WTC11 (cell line): ENCODE data around the gene EYA2.

Source experiments
- E2F4 ChIP-seq: sonication (generic); formaldehyde crosslinking; IDR thresholded peaks from 2 replicates; pipeline ENCODE4 v1.8.1; 2022; ENCODE audit warnings: low read depth, mild to moderate bottlenecking, moderate library complexity, missing genetic modification reagents, borderline replicate concordance
- ETV6 ChIP-seq: sonication (generic); formaldehyde crosslinking; IDR thresholded peaks from 2 replicates; pipeline ENCODE4 v1.8.1; 2022; ENCODE audit warnings: mild to moderate bottlenecking, missing genetic modification reagents
- FOXJ3 ChIP-seq: sonication (generic); formaldehyde crosslinking; IDR thresholded peaks from 2 replicates; pipeline ENCODE4 v1.9.0; 2021; ENCODE audit warnings: missing genetic modification reagents, mild to moderate bottlenecking, borderline replicate concordance
- JUN ChIP-seq: sonication (generic); formaldehyde crosslinking; IDR thresholded peaks from 2 replicates; pipeline ENCODE4 v1.8.0; 2023; ENCODE audit warnings: mild to moderate bottlenecking, missing genetic modification reagents
- NR2C2 ChIP-seq: sonication (generic); formaldehyde crosslinking; IDR thresholded peaks from 2 replicates; pipeline ENCODE4 v1.8.0; 2022; ENCODE audit warnings: mild to moderate bottlenecking, missing genetic modification reagents
- SOX15 ChIP-seq: fragments of 250-450 bp; sonication (Bioruptor Pico); IDR thresholded peaks from 2 replicates; pipeline ENCODE4 v1.9.0; 2021; ENCODE audit warnings: mild to moderate bottlenecking
- ZNF317 ChIP-seq: sonication (generic); formaldehyde crosslinking; IDR thresholded peaks from 2 replicates; pipeline ENCODE4 v1.8.1; 2023; ENCODE audit warnings: low read depth, mild to moderate bottlenecking, moderate library complexity, missing genetic modification reagents, borderline replicate concordance
- TF ChIP-seq, protein P1 (sequence below): sonication (generic); formaldehyde crosslinking; IDR thresholded peaks from 2 replicates; pipeline ENCODE4 v1.8.0; 2023; ENCODE audit warnings: missing genetic modification reagents, mild to moderate bottlenecking, borderline replicate concordance
- TF ChIP-seq, protein P2 (sequence below): fragments of 200-600 bp; IDR thresholded peaks from 2 replicates; pipeline ENCODE4 v1.8.0; 2022; ENCODE audit warnings: antibody characterized with exemption
- TF ChIP-seq, protein P3 (sequence below): sonication (generic); formaldehyde crosslinking; IDR thresholded peaks from 2 replicates; pipeline ENCODE4 v1.8.1; 2022; ENCODE audit warnings: low read depth, missing genetic modification reagents, borderline replicate concordance
- TF ChIP-seq, protein P4 (sequence below): sonication (generic); formaldehyde crosslinking; IDR thresholded peaks from 2 replicates; pipeline ENCODE4 v1.8.1; 2023; ENCODE audit warnings: mild to moderate bottlenecking, missing genetic modification reagents, moderate library complexity

GRCh38 chr20:47031821-47032220, 137.2 kb downstream of the EYA2 start:
- TF ChIP-seq, protein P1, sequence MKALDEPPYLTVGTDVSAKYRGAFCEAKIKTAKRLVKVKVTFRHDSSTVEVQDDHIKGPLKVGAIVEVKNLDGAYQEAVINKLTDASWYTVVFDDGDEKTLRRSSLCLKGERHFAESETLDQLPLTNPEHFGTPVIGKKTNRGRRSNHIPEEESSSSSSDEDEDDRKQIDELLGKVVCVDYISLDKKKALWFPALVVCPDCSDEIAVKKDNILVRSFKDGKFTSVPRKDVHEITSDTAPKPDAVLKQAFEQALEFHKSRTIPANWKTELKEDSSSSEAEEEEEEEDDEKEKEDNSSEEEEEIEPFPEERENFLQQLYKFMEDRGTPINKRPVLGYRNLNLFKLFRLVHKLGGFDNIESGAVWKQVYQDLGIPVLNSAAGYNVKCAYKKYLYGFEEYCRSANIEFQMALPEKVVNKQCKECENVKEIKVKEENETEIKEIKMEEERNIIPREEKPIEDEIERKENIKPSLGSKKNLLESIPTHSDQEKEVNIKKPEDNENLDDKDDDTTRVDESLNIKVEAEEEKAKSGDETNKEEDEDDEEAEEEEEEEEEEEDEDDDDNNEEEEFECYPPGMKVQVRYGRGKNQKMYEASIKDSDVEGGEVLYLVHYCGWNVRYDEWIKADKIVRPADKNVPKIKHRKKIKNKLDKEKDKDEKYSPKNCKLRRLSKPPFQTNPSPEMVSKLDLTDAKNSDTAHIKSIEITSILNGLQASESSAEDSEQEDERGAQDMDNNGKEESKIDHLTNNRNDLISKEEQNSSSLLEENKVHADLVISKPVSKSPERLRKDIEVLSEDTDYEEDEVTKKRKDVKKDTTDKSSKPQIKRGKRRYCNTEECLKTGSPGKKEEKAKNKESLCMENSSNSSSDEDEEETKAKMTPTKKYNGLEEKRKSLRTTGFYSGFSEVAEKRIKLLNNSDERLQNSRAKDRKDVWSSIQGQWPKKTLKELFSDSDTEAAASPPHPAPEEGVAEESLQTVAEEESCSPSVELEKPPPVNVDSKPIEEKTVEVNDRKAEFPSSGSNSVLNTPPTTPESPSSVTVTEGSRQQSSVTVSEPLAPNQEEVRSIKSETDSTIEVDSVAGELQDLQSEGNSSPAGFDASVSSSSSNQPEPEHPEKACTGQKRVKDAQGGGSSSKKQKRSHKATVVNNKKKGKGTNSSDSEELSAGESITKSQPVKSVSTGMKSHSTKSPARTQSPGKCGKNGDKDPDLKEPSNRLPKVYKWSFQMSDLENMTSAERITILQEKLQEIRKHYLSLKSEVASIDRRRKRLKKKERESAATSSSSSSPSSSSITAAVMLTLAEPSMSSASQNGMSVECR (CRISPR knock-in tag): no peak
- TF ChIP-seq SOX15: no peak
- TF ChIP-seq JUN (CRISPR knock-in tag): no peak
- TF ChIP-seq, protein P2, sequence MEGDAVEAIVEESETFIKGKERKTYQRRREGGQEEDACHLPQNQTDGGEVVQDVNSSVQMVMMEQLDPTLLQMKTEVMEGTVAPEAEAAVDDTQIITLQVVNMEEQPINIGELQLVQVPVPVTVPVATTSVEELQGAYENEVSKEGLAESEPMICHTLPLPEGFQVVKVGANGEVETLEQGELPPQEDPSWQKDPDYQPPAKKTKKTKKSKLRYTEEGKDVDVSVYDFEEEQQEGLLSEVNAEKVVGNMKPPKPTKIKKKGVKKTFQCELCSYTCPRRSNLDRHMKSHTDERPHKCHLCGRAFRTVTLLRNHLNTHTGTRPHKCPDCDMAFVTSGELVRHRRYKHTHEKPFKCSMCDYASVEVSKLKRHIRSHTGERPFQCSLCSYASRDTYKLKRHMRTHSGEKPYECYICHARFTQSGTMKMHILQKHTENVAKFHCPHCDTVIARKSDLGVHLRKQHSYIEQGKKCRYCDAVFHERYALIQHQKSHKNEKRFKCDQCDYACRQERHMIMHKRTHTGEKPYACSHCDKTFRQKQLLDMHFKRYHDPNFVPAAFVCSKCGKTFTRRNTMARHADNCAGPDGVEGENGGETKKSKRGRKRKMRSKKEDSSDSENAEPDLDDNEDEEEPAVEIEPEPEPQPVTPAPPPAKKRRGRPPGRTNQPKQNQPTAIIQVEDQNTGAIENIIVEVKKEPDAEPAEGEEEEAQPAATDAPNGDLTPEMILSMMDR: no peak
- TF ChIP-seq NR2C2 (CRISPR knock-in tag): no peak
- TF ChIP-seq, protein P3, sequence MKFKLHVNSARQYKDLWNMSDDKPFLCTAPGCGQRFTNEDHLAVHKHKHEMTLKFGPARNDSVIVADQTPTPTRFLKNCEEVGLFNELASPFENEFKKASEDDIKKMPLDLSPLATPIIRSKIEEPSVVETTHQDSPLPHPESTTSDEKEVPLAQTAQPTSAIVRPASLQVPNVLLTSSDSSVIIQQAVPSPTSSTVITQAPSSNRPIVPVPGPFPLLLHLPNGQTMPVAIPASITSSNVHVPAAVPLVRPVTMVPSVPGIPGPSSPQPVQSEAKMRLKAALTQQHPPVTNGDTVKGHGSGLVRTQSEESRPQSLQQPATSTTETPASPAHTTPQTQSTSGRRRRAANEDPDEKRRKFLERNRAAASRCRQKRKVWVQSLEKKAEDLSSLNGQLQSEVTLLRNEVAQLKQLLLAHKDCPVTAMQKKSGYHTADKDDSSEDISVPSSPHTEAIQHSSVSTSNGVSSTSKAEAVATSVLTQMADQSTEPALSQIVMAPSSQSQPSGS: no peak
- TF ChIP-seq E2F4: no peak
- TF ChIP-seq FOXJ3: no peak
- TF ChIP-seq ZNF317: no peak
- no peak for TF ChIP-seq ETV6
- TF ChIP-seq, protein P4, sequence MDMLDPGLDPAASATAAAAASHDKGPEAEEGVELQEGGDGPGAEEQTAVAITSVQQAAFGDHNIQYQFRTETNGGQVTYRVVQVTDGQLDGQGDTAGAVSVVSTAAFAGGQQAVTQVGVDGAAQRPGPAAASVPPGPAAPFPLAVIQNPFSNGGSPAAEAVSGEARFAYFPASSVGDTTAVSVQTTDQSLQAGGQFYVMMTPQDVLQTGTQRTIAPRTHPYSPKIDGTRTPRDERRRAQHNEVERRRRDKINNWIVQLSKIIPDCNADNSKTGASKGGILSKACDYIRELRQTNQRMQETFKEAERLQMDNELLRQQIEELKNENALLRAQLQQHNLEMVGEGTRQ (CRISPR knock-in tag): no peak
